Endodermal cell (in vitro differentiated cells): ENCODE data around the gene GLRA3. TPM values are rescaled to one million over a fixed set of nuclear protein-coding genes. Genes with fewer than 3 reads are reported as not detected.
A peak's percentile ranks its signal among the peaks of the same experiment; 100 is the strongest.
"Not testable (repeated sequence)": the region's sequence is repeated elsewhere in the genome, so short reads cannot be mapped to it uniquely, and the experiment has no call there.

ENCODE experiments used
- DNase-seq: peaks from one replicate; pipeline ENCODE4 v3.0.0-alpha.2; 2017
- H3K27ac ChIP-seq: 2 replicates; pipeline ENCODE4 v1.5.1; 2013; ENCODE audit warnings: mild to moderate bottlenecking, low read depth, low read length, moderate library complexity
- H3K27me3 ChIP-seq: 2 replicates; pipeline ENCODE4 v1.6.1; 2013; ENCODE audit warnings: mild to moderate bottlenecking, low read length, moderate library complexity; ENCODE audit not compliant: insufficient read depth, control insufficient read depth, poor library complexity, severe bottlenecking
- H3K36me3 ChIP-seq: 2 replicates; pipeline ENCODE4 v1.7.0; 2013; ENCODE audit warnings: mild to moderate bottlenecking, low read length, moderate library complexity; ENCODE audit not compliant: control insufficient read depth, insufficient read depth
- H3K4me1 ChIP-seq: one replicate; pipeline ENCODE4 v1.7.0; 2013; ENCODE audit warnings: low read length; ENCODE audit not compliant: control insufficient read depth, insufficient read depth
- H3K4me3 ChIP-seq: 2 replicates; pipeline ENCODE4 v1.5.1; 2013; ENCODE audit warnings: mild to moderate bottlenecking, low read length, moderate library complexity
- H3K9ac ChIP-seq: 2 replicates; pipeline ENCODE4 v1.6.1; 2013; ENCODE audit warnings: mild to moderate bottlenecking, low read length, moderate library complexity; ENCODE audit not compliant: poor library complexity, severe bottlenecking; ENCODE audit errors: extremely low read depth
- H3K9me3 ChIP-seq: 2 replicates; pipeline ENCODE4 v1.6.1; 2013; ENCODE audit warnings: mild to moderate bottlenecking, low read length, moderate library complexity; ENCODE audit not compliant: control insufficient read depth
- H3K27ac Mint-ChIP-seq: 2 replicates; pipeline ENCODE4 v1.8.0; 2020; ENCODE audit warnings: mixed read lengths
- H3K27me3 Mint-ChIP-seq: 2 replicates; pipeline ENCODE4 v1.8.0; 2021; ENCODE audit warnings: mild to moderate bottlenecking, mixed read lengths; ENCODE audit not compliant: insufficient read depth
- H3K36me3 Mint-ChIP-seq: 2 replicates; pipeline ENCODE4 v1.8.0; 2020; ENCODE audit warnings: low read depth, mixed read lengths
- H3K4me1 Mint-ChIP-seq: 2 replicates; pipeline ENCODE4 v1.8.0; 2020; ENCODE audit warnings: mixed read lengths
- H3K4me3 Mint-ChIP-seq: 2 replicates; pipeline ENCODE4 v1.8.0; 2020; ENCODE audit warnings: mild to moderate bottlenecking, moderate library complexity, mixed read lengths
- H3K9me3 Mint-ChIP-seq: 2 replicates; pipeline ENCODE4 v1.8.0; 2020; ENCODE audit warnings: mild to moderate bottlenecking, mixed read lengths
- CTCF ChIP-seq: fragments of 200-600 bp; sonication (generic); conservative IDR thresholded peaks from 2 replicates; pipeline ENCODE4 v1.5.0; 2021; ENCODE audit warnings: antibody characterized with exemption, mild to moderate bottlenecking
- WGBS, 2 experiments: methylation state at CpG; one replicate each; pipeline versions ENCODE4 v1.1.5 to v1.1.7; 2013; ENCODE audit warnings: missing lambda C conversion rate in 2 of 2, mixed read lengths in 1 of 2; ENCODE audit not compliant: insufficient coverage in 1 of 2, insufficient read length in 1 of 2; 5-methylcytosine and 5-hydroxymethylcytosine counted together
- long read RNA-seq, 4 experiments: library from polyadenylated mRNA in 2 of 4; library from RNA in 1 of 4; library from capped mRNA in 1 of 4; stranded (forward) in 3 of 4; unstranded in 1 of 4; transcript quantifications; one replicate each; pipeline ENCODE4 v2.0.0, GENCODE V29; 2020 to 2021; ENCODE audit warnings: inconsistent platforms in 1 of 4
- polyA plus RNA-seq, 2 experiments: library from polyadenylated mRNA; stranded (reverse); fragments of 50-300 nt; gene quantifications; one replicate each; pipeline ENCODE4 v1.2.3, GENCODE V29; 2013
- total RNA-seq, 2 donors: library from RNA; stranded (reverse); fragmentation: NEBNext Ultra II Directional in 1 of 2; extraction: Animal tissue kit (Norgen Biotek cat#: 25700) in 1 of 2; gene quantifications; 2 replicates in 1 of 2; 3 replicates in 1 of 2; pipeline ENCODE4 v1.2.1, GENCODE V29; 2021

GLRA3 gene
- under 1 TPM in 1 of 2 donors, not detected in 1; 0.11 TPM for total RNA-seq
- not detected for polyA plus RNA-seq (2013, experiment 1 of 2)
- polyA plus RNA-seq (2013, experiment 2 of 2) = not detected
- long read RNA-seq, experiment 1 = 0 reads
- long read RNA-seq, experiment 2 = 0 reads
- long read RNA-seq, experiment 3, partial matches to known transcripts = 0 of 1 reads
- long read RNA-seq, experiment 3, other reads (novel, unspliced or antisense) = 1 of 1 reads
- long read RNA-seq, experiment 4 = 0 reads

- Histone ChIP-seq H3K27me3 (no peaks in the 10 kb centered on the region), H3K36me3 (no peaks in the 10 kb centered on the region), H3K9me3 (no peaks in the 10 kb centered on the region), H3K4me3 (peak within 1 kb of the TSS; percentile 93), H3K4me1 (peaks cover 4% of the 10 kb centered on the region), H3K27ac (no peak within 1 kb of the TSS), H3K9ac (peak within 1 kb of the TSS; percentile 62)
- peak; percentile 99 for DNase-seq
- Mint-ChIP-seq H3K9me3 (no peaks in the 10 kb centered on the region), H3K4me3 (peak within 1 kb of the TSS; percentile 78), H3K4me1 (peaks cover 16% of the 10 kb centered on the region), H3K36me3 (no peaks in the 10 kb centered on the region), H3K27me3 (no peaks in the 10 kb centered on the region), H3K27ac (peak within 1 kb of the TSS; percentile 96)
- peak; percentile 57 for TF ChIP-seq CTCF
- WGBS, 2 experiments = 0 to 1% methylated on average over 5 to 40 of the region's 40 CpGs
These were observed at the start of gene GLRA3 for GRCh38 chr4:174828845-174829701. Gene GLRA3, minus strand, starts transcription at chr4:174829247. Its CDS starts 436 bp downstream, at chr4:174828811.

- Histone ChIP-seq H3K36me3 (no peaks in the 10 kb centered on the region), H3K4me3 (no peak overlapping the region), H3K27ac (no peak overlapping the region), H3K27me3 (no peaks in the 10 kb centered on the region), H3K4me1 (no peaks in the 10 kb centered on the region), H3K9ac (no peak overlapping the region), H3K9me3 (no peaks in the 10 kb centered on the region)
- Mint-ChIP-seq H3K36me3 (peaks cover 2% of the 10 kb centered on the region), H3K4me1 (peaks cover 22% of the 10 kb centered on the region), H3K27ac (no peak overlapping the region), H3K27me3 (no peaks in the 10 kb centered on the region), H3K9me3 (no peaks in the 10 kb centered on the region), H3K4me3 (no peak overlapping the region)
- no peak for DNase-seq
- no peak for TF ChIP-seq CTCF
- no CpG with 5 or more reads among the region's 1 CpG for WGBS, 2 experiments
These were observed 45.9 kb upstream of the GLRA3 start for GRCh38 chr4:174874898-174875297.

- H3K9ac ChIP-seq = no peak overlapping the region
- no peaks in the 10 kb centered on the region for H3K9me3 Mint-ChIP-seq
- H3K27ac ChIP-seq = no peak overlapping the region
- TF ChIP-seq CTCF = peak; percentile 76
- no peaks in the 10 kb centered on the region for H3K4me1 ChIP-seq
- no peaks in the 10 kb centered on the region for H3K36me3 ChIP-seq
- H3K27me3 ChIP-seq = no peaks in the 10 kb centered on the region
- WGBS, 2 experiments = 25% methylated on average over 1 of the region's 1 CpG; no CpG with 5 or more reads in 1 of the 2 experiments
- no peak overlapping the region for H3K4me3 Mint-ChIP-seq
- H3K4me1 Mint-ChIP-seq = peaks cover 15% of the 10 kb centered on the region
- H3K9me3 ChIP-seq = no peaks in the 10 kb centered on the region
- no peak overlapping the region for H3K4me3 ChIP-seq
- H3K27ac Mint-ChIP-seq = no peak overlapping the region
- H3K36me3 Mint-ChIP-seq = peaks cover 2% of the 10 kb centered on the region
- peak; percentile 71 for DNase-seq
- no peaks in the 10 kb centered on the region for H3K27me3 Mint-ChIP-seq
These were observed 44.9 kb upstream of the GLRA3 start for GRCh38 chr4:174873931-174874330.

GRCh38 chr4:174873146-174873545 lies 44.1 kb upstream of the GLRA3 start:
- not testable (repeated sequence) for H3K27ac Mint-ChIP-seq

More at GRCh38 chr4:174873146-174873545, 44.1 kb upstream of the GLRA3 start:
- H3K27me3 ChIP-seq, H3K27me3 Mint-ChIP-seq, H3K36me3 Mint-ChIP-seq, H3K9me3 Mint-ChIP-seq, H3K36me3 ChIP-seq, H3K27ac ChIP-seq, H3K4me1 ChIP-seq, H3K9me3 ChIP-seq, H3K4me3 Mint-ChIP-seq, H3K9ac ChIP-seq, DNase-seq, H3K4me3 ChIP-seq: not testable (repeated sequence)
- 94 to 100% methylated on average over 1 to 3 of the region's 4 CpGs for WGBS, 2 experiments
- H3K4me1 Mint-ChIP-seq = peaks cover 15% of the 10 kb centered on the region
